ENCODE results near the gene SASH1.

DNA sequence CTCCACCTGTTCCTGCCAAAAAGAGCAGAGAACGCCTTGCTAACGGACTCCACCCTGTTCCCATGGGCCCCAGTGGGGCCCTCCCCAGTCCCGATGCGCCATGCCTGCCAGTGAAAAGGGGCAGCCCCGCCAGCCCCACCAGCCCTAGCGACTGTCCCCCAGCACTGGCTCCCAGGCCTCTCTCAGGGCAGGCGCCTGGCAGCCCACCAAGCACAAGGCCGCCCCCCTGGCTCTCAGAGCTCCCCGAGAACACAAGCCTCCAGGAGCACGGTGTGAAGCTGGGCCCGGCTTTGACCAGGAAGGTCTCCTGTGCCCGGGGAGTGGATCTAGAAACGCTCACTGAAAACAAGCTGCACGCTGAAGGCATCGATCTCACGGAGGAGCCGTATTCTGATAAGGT lies 201.8 kb downstream of the SASH1 start:
- TF ChIP-seq, protein P1, sequence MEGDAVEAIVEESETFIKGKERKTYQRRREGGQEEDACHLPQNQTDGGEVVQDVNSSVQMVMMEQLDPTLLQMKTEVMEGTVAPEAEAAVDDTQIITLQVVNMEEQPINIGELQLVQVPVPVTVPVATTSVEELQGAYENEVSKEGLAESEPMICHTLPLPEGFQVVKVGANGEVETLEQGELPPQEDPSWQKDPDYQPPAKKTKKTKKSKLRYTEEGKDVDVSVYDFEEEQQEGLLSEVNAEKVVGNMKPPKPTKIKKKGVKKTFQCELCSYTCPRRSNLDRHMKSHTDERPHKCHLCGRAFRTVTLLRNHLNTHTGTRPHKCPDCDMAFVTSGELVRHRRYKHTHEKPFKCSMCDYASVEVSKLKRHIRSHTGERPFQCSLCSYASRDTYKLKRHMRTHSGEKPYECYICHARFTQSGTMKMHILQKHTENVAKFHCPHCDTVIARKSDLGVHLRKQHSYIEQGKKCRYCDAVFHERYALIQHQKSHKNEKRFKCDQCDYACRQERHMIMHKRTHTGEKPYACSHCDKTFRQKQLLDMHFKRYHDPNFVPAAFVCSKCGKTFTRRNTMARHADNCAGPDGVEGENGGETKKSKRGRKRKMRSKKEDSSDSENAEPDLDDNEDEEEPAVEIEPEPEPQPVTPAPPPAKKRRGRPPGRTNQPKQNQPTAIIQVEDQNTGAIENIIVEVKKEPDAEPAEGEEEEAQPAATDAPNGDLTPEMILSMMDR (IDR thresholded peaks at IDR 0.05; ENCODE audit: poor library complexity): no peak
- TF ChIP-seq EZH2phosphoT487 (IDR thresholded peaks at IDR 0.05; ENCODE audit: low read depth, severe bottlenecking, unreplicated experiment): no peak
